GM19452 (cell line): Measurements from ENCODE around the gene LNX1.

Experiments used
- ATAC-seq: cut with Tn5 transposase; IDR thresholded peaks from one replicate; pipeline ENCODE4 v1.9.1; 2021; ENCODE audit not compliant: unreplicated experiment

Gene LNX1

GRCh38 chr4:53601251-53601764 lies 10.0 kb upstream of the LNX1 start:
- no peak for ATAC-seq

DNA sequence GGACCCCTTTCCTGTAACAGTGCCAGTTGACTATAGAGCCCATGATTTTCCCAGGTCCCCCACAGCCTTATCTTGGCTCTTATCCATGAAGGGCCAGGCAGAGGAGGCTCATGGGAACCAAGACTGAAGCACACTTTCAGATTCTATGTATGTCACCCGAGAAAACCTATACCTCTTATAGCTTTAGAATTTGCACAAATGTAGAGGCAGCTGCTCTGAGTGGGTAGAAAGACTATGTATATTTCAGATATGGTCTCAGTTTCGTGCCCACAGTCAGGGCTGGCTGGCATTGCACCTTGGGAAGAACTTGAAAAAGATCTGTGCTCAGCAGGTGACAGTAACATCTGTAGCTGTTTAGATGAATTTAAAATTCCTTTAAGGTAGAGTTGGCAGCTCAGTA lies 8.3 kb upstream of the LNX1 start:
- ATAC-seq: no peak

DNA sequence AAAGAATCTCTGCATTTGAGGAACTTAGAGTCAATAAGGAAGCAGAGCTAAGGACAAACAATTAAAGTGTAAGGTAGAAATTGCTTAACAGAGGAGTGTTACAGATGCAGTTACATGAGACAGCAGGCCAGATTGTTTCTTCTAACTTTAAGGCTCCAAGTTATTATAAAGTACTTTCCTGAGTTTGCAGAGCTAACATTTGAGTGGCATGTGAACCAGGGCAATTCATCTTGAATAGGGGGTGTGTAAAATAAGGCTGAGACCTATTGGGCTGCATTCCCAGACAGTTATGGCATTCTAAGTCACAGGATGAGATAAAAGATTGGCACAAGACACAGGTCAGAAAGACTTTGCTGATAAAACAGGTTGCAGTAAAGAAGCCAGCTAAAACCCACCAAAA lies 7.6 kb upstream of the LNX1 start:
- no peak for ATAC-seq

GRCh38 chr4:53598483-53598882 lies 7.2 kb upstream of the LNX1 start:
- ATAC-seq: no peak

GRCh38 chr4:53596901-53597300 lies 5.6 kb upstream of the LNX1 start:
- no peak for ATAC-seq

GRCh38 chr4:53595834-53596233 lies 4.5 kb upstream of the LNX1 start:
- no peak for ATAC-seq

DNA sequence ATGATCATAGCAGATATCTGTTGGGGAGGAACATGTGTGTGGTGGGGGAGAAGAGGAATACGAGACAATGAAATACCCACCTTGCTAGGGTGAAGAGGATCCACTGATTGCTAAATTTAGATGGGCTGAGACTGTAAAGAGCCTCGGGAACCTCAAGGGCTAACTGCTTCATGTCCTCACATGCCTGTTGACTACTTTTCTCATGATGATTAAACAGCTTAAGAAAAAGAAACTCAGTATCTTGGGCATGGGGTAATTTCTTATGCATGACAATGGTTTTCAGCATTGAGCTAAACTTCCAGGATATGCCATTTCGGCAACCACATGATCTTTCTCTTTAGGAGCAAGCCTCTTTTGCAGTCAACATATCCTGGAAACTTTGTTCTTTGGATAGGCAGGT lies 3.9 kb upstream of the LNX1 start:
- no peak for ATAC-seq

DNA sequence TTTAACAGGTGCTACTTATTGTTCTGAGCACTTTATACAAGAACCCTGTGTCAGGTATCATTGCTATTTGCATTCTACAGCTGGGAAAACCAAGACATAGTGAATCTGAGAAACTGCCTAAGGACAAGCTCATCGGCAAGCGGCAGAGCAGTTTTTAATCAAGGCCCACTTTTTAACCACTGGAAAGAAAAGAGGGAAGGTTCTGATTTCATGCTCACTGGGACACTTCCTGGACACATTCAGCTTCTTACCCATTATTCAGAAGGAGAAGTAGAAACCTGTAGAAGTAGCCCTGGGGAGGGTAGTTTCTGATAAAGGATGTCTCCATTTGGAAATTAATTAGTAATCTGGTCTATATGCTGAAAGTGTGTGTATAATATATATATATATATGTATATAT lies 2.5 kb upstream of the LNX1 start:
- no peak for ATAC-seq

GRCh38 chr4:53592686-53593501 lies 1.6 kb upstream of the LNX1 start:
- ATAC-seq: no peak

DNA sequence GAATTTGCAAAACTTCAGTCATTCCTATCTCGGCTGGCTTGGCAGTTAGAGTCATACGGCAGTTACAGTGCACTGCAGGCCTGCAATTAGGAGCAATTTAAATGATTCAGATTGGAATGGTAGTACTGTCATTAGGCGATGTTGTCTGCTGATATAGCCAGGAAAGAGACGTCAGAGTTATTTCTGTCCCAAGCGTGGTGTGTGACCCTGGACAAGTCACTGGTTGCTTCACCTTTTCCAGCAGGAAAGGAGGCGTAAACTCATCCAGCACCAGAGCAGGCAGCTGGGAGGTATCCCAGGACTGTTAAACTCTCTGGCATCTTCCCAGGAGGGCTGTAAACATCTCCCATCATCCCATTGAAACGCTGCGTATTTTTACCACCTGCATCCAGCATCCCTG lies 836 bp upstream of the LNX1 start:
- ATAC-seq: no peak

DNA sequence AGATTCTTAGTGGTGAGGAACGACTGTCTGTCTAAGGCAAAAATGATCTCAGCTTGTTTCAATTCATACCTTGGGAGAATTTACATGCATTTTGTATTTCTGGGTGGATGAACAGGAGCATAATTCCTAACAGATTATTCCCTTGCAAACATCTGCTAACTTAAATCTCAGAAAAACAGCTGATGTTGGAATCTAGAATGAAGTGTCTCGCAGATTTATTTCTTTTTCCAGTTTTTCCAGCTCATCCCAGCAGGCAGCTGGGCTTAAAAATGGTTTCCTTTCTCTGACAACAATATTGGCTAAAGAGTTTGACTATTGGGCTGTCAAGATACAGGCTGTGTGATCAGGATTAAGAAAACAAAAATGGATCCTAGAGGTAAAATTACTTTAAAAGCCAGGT lies 1.1 kb downstream of the LNX1 start:
- ATAC-seq: no peak

DNA sequence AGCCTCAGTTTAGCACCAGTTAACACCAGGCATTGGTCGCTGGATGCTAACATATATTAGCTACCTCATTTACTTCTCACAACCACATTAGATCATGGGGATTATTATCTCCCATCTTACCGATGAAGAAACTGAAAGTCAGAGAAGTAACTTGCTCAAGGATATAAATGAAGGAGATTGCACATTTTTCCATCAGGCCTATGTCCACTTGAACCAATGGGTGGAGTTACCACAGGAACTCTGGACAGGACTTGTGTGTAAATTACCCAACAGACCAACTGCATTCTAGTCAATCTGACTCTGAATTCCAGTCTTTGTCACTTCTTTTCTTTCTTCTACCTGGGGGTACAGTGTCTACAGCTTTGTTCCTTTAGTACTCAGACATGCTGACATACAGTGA lies 1.8 kb downstream of the LNX1 start:
- ATAC-seq: no peak

DNA sequence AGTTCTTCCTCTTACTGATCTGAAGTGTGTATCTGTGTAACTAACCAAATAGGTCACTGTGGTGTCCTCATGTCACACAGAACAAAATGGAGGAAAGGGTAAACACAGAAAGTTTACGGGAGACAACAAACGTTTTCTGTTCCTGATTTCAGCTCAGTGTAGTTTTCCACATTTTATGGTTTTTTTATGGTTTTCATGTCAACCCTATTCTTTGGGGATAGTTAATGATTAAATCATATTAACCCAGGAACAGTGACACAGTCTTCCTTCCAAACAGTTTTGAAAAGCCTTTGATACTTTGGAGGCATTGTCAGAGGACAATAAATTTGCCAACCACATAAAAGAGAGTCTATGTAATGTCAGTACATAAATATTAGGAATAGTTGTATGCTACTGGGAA lies 4.2 kb downstream of the LNX1 start:
- no peak for ATAC-seq

- no peak for ATAC-seq
Measured at GRCh38 chr4:53586121-53586816, 5.0 kb downstream of the LNX1 start.

GRCh38 chr4:53584658-53585057 lies 6.6 kb downstream of the LNX1 start:
- no peak for ATAC-seq

DNA sequence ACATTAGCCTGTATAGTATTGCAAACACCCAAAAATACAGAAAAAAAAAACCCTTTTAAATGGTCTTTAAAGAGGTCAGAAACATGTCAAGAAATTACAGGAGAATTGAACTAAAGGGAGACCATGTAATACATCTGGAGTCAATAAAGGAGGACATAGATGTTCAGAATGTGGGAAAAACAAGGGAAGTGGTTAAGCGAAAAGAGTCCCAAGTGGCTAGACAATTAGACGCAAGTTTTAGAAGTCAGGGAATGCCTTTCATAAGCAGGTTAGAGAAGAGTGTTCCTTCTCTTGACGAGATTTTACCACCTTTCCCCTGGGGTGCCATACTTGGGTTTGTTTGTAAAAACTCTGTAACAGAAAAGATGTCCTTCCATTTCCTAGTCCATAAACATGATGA lies 7.8 kb downstream of the LNX1 start:
- no peak for ATAC-seq

DNA sequence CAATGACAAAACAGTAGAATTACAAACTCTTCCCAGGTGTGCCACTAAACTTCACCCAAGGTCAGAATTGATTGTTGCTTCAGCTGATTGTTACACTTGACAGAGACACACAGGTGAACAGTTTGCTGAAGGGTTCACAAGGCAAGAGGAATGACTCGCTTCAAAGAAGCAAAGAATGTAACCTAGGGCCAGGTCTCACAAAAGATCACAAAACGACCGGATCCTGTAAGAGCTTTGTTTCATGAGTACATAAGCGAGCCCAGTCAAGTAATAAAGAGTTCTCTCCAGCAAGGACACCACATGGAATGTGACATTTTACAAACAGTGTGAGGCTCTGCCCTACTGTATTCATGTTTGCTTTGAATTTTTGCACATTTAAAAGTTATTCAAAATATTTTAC lies 9.1 kb downstream of the LNX1 start:
- ATAC-seq: no peak

GRCh38 chr4:53580274-53580673 lies 11.0 kb downstream of the LNX1 start:
- no peak for ATAC-seq

- no peak for ATAC-seq
Measured at GRCh38 chr4:53579826-53580225, 11.5 kb downstream of the LNX1 start.

DNA sequence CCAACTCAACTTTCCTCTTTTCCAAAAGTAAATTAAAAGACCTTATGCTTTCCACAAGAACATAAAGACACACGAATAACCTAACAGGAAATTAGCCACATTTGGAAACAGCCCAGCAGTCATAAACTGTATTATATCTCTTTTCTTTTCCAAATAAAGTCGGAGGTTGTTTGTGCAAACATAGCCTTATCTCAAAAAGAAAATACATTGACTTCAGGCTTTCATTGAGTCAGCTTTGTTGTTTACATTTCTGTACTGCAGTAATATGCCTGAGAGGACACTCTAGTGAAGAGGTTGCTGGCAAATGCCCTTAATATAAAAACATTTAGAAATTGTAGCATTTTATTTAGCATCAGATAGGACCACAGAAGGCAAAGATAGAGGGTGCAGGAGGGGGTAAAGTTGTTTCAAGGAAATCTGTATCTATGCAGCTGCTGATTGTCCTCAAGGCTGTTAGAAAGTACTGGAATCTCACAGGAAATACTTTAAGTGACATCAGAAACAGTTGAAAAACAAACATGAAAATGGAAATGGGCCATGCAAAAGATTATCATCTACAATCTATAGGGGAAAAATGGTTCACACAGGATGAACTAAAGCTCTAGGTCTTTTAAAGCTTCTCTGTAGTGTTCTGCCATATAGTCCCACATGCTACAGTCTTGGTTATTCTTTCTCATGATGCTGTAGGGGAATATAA lies 14.5 kb downstream of the LNX1 start:
- no peak for ATAC-seq

DNA sequence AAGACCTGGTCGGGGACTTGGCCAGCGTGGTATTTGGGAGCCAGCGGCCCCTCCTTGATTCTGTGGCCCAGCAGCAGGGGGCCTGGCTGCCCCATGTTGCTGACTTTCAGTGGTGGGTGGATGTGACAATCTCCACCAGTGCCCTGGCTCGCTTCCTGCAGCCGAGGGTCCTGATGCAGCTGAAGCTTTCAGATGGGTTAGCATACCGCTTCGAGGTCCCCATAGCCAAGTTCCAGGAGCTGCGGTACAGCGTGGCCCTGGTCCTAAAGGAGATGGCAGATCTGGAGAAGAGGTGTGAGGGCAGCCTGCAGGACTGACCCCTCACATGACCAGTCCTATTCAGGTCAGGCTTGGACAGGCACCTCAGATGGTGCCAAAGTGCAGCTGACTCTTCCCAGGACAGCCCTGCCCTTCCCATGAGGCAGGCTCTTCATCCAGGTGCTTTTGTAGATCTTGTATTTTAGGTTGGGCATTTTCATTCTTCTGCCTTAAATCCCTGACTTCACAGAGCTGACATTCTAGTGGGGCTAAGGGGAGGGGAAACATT lies 15.1 kb downstream of the LNX1 start:
- no peak for ATAC-seq

GRCh38 chr4:53575552-53575951 lies 15.7 kb downstream of the LNX1 start:
- no peak for ATAC-seq
